Parathyroid adenoma (tissue), 2 donors: Measurements from ENCODE around the gene ZMYND11.

Source experiments
- H2AFZ ChIP-seq: fragments of 300-600 bp; sonication (generic); one replicate; pipeline ENCODE4 v1.7.0; 2017; ENCODE audit warnings: antibody characterized with exemption, mild to moderate bottlenecking
- H3K27ac ChIP-seq: fragments of 300-600 bp; sonication (generic); one replicate; pipeline ENCODE4 v1.7.0; 2017
- H3K27me3 ChIP-seq: fragments of 300-600 bp; sonication (generic); one replicate; pipeline ENCODE4 v1.7.0; 2017; ENCODE audit warnings: low read length; ENCODE audit not compliant: control insufficient read depth, insufficient read depth
- H3K36me3 ChIP-seq: fragments of 300-600 bp; sonication (generic); one replicate; pipeline ENCODE4 v1.7.0; 2017; ENCODE audit warnings: low read length; ENCODE audit not compliant: control insufficient read depth, insufficient read depth
- H3K4me1 ChIP-seq: fragments of 300-600 bp; sonication (generic); one replicate; pipeline ENCODE4 v1.7.0; 2017; ENCODE audit warnings: control low read depth
- H3K4me2 ChIP-seq: fragments of 300-600 bp; sonication (generic); one replicate; pipeline ENCODE4 v1.7.0; 2017; ENCODE audit warnings: low read length
- H3K4me3 ChIP-seq: fragments of 300-600 bp; sonication (generic); one replicate; pipeline ENCODE4 v1.7.0; 2017; ENCODE audit warnings: low read depth, low read length
- H3K79me2 ChIP-seq: fragments of 300-600 bp; sonication (generic); one replicate; pipeline ENCODE4 v1.7.0; 2017; ENCODE audit warnings: control low read depth
- H3K9ac ChIP-seq: fragments of 300-600 bp; sonication (generic); one replicate; pipeline ENCODE4 v1.7.0; 2017; ENCODE audit warnings: mild to moderate bottlenecking
- H3K9me3 ChIP-seq: fragments of 300-600 bp; sonication (generic); one replicate; pipeline ENCODE4 v1.7.0; 2017; ENCODE audit warnings: low read length; ENCODE audit not compliant: control insufficient read depth
- CTCF ChIP-seq: fragments of 300-600 bp; sonication (generic); IDR thresholded peaks from one replicate; pipeline ENCODE4 v1.7.0; 2017; ENCODE audit warnings: antibody characterized with exemption, mild to moderate bottlenecking
- donor health status: primary hyperparathyroidism.

ZMYND11 gene

GRCh38 chr10:135132-135600 lies at the start of gene ZMYND11:
Gene ZMYND11, plus strand, starts transcription at chr10:135455. Its CDS starts 44,558 bp downstream, at chr10:180013.
- Histone ChIP-seq H3K27me3 (no peaks in the 10 kb centered on the region), H3K4me1 (peaks cover 25% of the 10 kb centered on the region), H2AFZ (peak within 1 kb of the TSS; percentile 96), H3K27ac (peak within 1 kb of the TSS; percentile 84), H3K9ac (peak within 1 kb of the TSS; percentile 84), H3K4me3 (peak within 1 kb of the TSS; percentile 72), H3K4me2 (peak within 1 kb of the TSS; percentile 99), H3K36me3 (no peaks in the 10 kb centered on the region), H3K9me3 (no peaks in the 10 kb centered on the region), H3K79me2 (peaks cover 49% of the 10 kb centered on the region)
- TF ChIP-seq CTCF, result no peak

GRCh38 chr10:86031-86430 lies 49.2 kb upstream of the ZMYND11 start:
- Histone ChIP-seq H3K27me3 (no peaks in the 10 kb centered on the region), H3K4me3 (no peak overlapping the region), H3K9ac (no peak overlapping the region), H3K36me3 (no peaks in the 10 kb centered on the region), H2AFZ (no peak overlapping the region), H3K9me3 (no peaks in the 10 kb centered on the region), H3K27ac (no peak overlapping the region), H3K4me1 (peaks cover 16% of the 10 kb centered on the region), H3K79me2 (no peaks in the 10 kb centered on the region), H3K4me2 (no peak overlapping the region)
- TF ChIP-seq CTCF, result no peak

GRCh38 chr10:87177-88080 lies 47.8 kb upstream of the ZMYND11 start:
- Histone ChIP-seq H3K9ac (no peak overlapping the region), H2AFZ (no peak overlapping the region), H3K36me3 (no peaks in the 10 kb centered on the region), H3K79me2 (no peaks in the 10 kb centered on the region), H3K4me2 (peak overlapping the region; percentile 6), H3K27ac (no peak overlapping the region), H3K27me3 (no peaks in the 10 kb centered on the region), H3K4me1 (peaks cover 29% of the 10 kb centered on the region), H3K4me3 (no peak overlapping the region), H3K9me3 (no peaks in the 10 kb centered on the region)
- TF ChIP-seq CTCF, result no peak

GRCh38 chr10:88253-88652 lies 47.0 kb upstream of the ZMYND11 start:
- Histone ChIP-seq H3K79me2 (no peaks in the 10 kb centered on the region), H3K4me3 (peak overlapping the region; percentile 5), H3K27ac (no peak overlapping the region), H2AFZ (peak overlapping the region; percentile 57), H3K4me1 (peaks cover 29% of the 10 kb centered on the region), H3K9me3 (no peaks in the 10 kb centered on the region), H3K4me2 (peak overlapping the region; percentile 44), H3K9ac (no peak overlapping the region), H3K27me3 (no peaks in the 10 kb centered on the region), H3K36me3 (no peaks in the 10 kb centered on the region)
- peak; percentile 12 for TF ChIP-seq CTCF
